ENCODE measurements around the gene KRT71.

- no peak for TF ChIP-seq CTCF (conservative IDR thresholded peaks at IDR 0.05; ENCODE audit: low read length)
- TF ChIP-seq EZH2phosphoT487 (IDR thresholded peaks at IDR 0.05; ENCODE audit: borderline replicate concordance, low read depth, low read length), result no peak
These were observed 18.5 kb downstream of the KRT71 start for GRCh38 chr12:52534482-52534881.
